ENCODE results near the gene IFT172. TPM values are rescaled to one million over a fixed set of nuclear protein-coding genes. Genes with fewer than 3 reads are reported as not detected.

IFT172 gene
- polyA plus RNA-seq, 4 donors, result 35.9 to 142 (median 89.3) TPM

DNA sequence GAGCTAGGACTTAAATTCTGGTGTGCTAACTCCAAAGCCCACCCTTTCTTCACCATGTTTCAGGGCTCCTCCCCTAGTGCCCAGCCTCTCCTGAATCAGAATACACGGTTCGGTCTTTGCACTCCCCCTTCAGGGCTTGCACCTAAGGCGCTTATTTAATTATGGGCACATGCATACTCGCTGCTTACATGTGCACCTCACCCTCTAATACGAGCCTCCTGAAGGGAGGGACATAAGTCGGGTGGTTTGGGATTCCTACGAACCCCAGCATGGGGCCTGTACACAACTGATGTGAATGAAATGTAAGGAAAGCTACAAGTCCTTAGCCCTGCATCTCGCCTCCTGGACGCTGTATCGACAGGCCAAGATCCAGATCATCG lies 435 bp downstream of the IFT172 start:
- peaks cover 0 to 7% (median 0%) of the 10 kb centered on the region in 3 donors for H3K4me1 ChIP-seq (ENCODE audit: control insufficient read depth in 3 of 3, insufficient read depth in 2 of 3, low read depth in 1 of 3, low read length in 2 of 3)
- DNase-seq (no peak), FAIRE-seq (no peak)
- peak overlapping the region in 2 of 3 donors; percentile 9 to 70 for H3K27ac ChIP-seq (ENCODE audit: low read depth in 1 of 3, low read length in 2 of 3)
- H3K9me3 ChIP-seq (ENCODE audit: control insufficient read depth in 2 of 2, insufficient read depth in 1 of 2, low read depth in 1 of 2, low read length in 1 of 2), result no peaks in the 10 kb centered on the region
- H3K36me3 ChIP-seq (ENCODE audit: control insufficient read depth in 3 of 3, insufficient read depth in 2 of 3, low read depth in 1 of 3, low read length in 3 of 3), result peaks cover 0 to 2% (median 0%) of the 10 kb centered on the region in 3 donors
- H3K27me3 ChIP-seq (ENCODE audit: control insufficient read depth in 3 of 3, insufficient read depth in 3 of 3, low read length in 3 of 3), result peaks cover 0 to 17% (median 0%) of the 10 kb centered on the region in 3 donors
- peak overlapping the region in 2 of 3 donors; percentile 33 to 63 for H3K4me3 ChIP-seq (ENCODE audit: low read depth in 1 of 3, low read length in 3 of 3)
- WGBS, 3 donors, result 4% methylated on average over 11 of the region's 11 CpGs

DNA sequence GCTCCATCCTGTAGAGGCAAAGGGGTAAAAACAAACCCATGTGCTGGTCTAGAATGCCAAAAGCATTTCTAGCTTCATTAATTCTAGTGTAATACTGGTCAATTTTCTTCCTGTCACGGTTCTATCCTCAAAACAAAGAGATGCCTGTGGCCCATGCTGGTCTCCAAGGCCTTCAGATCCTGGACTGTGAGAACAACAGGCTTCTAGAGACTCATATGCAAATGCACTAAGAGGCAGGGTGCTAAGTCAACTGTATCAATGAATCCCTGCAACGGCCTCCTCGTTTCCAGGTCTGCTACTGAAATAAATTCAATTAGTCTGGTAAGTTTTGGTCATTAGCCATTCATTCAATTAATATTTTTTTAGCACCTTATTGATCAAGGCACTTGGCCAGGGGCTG lies 4.0 kb downstream of the IFT172 start:
- H3K4me1 ChIP-seq (ENCODE audit: control insufficient read depth in 3 of 3, insufficient read depth in 2 of 3, low read depth in 1 of 3, low read length in 2 of 3), result peaks cover 0 to 7% (median 0%) of the 10 kb centered on the region in 3 donors
- peaks cover 0 to 14% (median 0%) of the 10 kb centered on the region in 3 donors for H3K36me3 ChIP-seq (ENCODE audit: control insufficient read depth in 3 of 3, insufficient read depth in 2 of 3, low read depth in 1 of 3, low read length in 3 of 3)
- no peak overlapping the region for H3K27ac ChIP-seq (ENCODE audit: low read depth in 1 of 3, low read length in 2 of 3)
- DNase-seq (no peak), FAIRE-seq (no peak)
- H3K9me3 ChIP-seq (ENCODE audit: control insufficient read depth in 2 of 2, insufficient read depth in 1 of 2, low read depth in 1 of 2, low read length in 1 of 2), result no peaks in the 10 kb centered on the region
- no peak overlapping the region for H3K4me3 ChIP-seq (ENCODE audit: low read depth in 1 of 3, low read length in 3 of 3)
- H3K27me3 ChIP-seq (ENCODE audit: control insufficient read depth in 3 of 3, insufficient read depth in 3 of 3, low read length in 3 of 3), result no peaks in the 10 kb centered on the region
- WGBS, 3 donors, result 77 to 89% (median 81%) methylated on average over 3 of the region's 3 CpGs

DNA sequence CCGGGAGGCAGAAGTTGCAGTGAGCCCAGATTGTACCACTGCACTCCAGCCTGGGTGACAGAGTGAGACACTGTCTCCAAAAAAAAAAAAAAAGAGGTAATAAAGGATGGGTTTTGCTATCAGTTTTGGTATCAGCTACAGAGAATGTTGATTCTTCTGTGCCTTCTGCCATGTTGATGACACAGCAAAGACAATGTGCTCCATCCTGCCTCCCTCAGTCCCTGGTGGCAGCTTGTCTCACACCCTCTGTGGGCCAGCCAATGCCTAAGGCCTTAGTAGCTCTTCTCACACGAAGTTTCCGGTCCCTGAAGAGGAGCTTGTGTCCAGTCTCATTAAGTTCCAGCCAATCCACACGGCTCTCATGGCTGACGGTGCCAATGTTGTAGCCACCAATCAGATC lies 17.6 kb downstream of the IFT172 start:
- DNase-seq (no peak), FAIRE-seq (no peak)
- Histone ChIP-seq H3K27me3 (ENCODE audit: control insufficient read depth in 3 of 3, insufficient read depth in 3 of 3, low read length in 3 of 3) (no peaks in the 10 kb centered on the region), H3K27ac (ENCODE audit: low read depth in 1 of 3, low read length in 2 of 3) (no peak overlapping the region), H3K4me3 (ENCODE audit: low read depth in 1 of 3, low read length in 3 of 3) (no peak overlapping the region), H3K9me3 (ENCODE audit: control insufficient read depth in 2 of 2, insufficient read depth in 1 of 2, low read depth in 1 of 2, low read length in 1 of 2) (no peaks in the 10 kb centered on the region), H3K4me1 (ENCODE audit: control insufficient read depth in 3 of 3, insufficient read depth in 2 of 3, low read depth in 1 of 3, low read length in 2 of 3) (no peaks in the 10 kb centered on the region), H3K36me3 (ENCODE audit: control insufficient read depth in 3 of 3, insufficient read depth in 2 of 3, low read depth in 1 of 3, low read length in 3 of 3) (peaks cover 0 to 10% (median 3%) of the 10 kb centered on the region in 3 donors)
- WGBS, 3 donors, result 90 to 94% (median 92%) methylated on average over 5 of the region's 5 CpGs

DNA sequence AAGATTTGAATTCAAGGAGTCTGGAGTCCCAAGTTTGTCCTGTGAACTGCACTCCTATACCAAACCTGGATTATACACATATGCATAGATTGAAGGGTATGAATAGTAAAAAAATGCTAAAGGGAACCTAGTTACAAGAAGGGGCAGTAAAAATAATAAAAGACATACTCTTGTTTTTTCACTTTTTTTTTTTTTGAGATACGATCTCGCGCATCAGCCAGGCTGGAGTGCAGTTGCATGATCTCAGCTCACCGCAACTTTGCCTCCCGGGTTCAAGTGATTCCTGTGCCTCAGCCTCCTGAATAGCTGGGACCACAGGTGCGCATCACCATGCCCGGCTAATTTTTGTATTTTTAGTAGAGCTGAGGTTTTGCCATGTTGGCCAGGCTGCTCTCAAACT lies 25.1 kb downstream of the IFT172 start:
- 97 to 99% (median 97%) methylated on average over 7 of the region's 7 CpGs for WGBS, 3 donors

DNA sequence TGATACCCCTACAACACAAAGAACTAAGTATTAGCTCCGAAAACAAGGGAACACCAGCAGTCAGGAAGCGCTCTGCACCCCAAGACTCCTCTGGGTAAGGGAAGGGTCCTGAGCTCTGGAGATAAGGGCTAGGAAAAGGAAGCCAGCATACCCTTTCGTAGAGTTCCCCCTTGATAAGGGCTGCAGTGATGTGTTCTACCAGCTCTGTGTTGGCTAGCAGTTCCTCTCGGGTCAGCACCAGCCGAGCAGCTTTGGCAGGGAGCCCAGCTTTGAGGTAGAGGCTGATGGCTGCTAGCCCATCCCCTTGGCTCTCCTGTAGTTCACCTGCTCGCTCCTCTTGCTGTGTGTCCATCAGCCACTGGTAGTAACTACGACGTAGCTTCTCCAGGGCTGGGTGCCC lies 28.4 kb downstream of the IFT172 start:
- Histone ChIP-seq H3K9me3 (ENCODE audit: control insufficient read depth in 2 of 2, insufficient read depth in 1 of 2, low read depth in 1 of 2, low read length in 1 of 2) (no peaks in the 10 kb centered on the region), H3K4me1 (ENCODE audit: control insufficient read depth in 3 of 3, insufficient read depth in 2 of 3, low read depth in 1 of 3, low read length in 2 of 3) (no peaks in the 10 kb centered on the region), H3K27me3 (ENCODE audit: control insufficient read depth in 3 of 3, insufficient read depth in 3 of 3, low read length in 3 of 3) (no peaks in the 10 kb centered on the region), H3K36me3 (ENCODE audit: control insufficient read depth in 3 of 3, insufficient read depth in 2 of 3, low read depth in 1 of 3, low read length in 3 of 3) (peaks cover 0 to 38% (median 4%) of the 10 kb centered on the region in 3 donors), H3K27ac (ENCODE audit: low read depth in 1 of 3, low read length in 2 of 3) (no peak overlapping the region), H3K4me3 (ENCODE audit: low read depth in 1 of 3, low read length in 3 of 3) (no peak overlapping the region)
- WGBS, 3 donors, result 81 to 83% (median 82%) methylated on average over 8 of the region's 8 CpGs
- DNase-seq (no peak), FAIRE-seq (no peak)

More for the DNA sequence above, 25.1 kb downstream of the IFT172 start:
- H3K27me3 ChIP-seq (ENCODE audit: control insufficient read depth in 3 of 3, insufficient read depth in 3 of 3, low read length in 3 of 3), result no peaks in the 10 kb centered on the region
- H3K4me3 ChIP-seq (ENCODE audit: low read depth in 1 of 3, low read length in 3 of 3), result no peak overlapping the region
- DNase-seq (no peak), FAIRE-seq (no peak)
- H3K36me3 ChIP-seq (ENCODE audit: control insufficient read depth in 3 of 3, insufficient read depth in 2 of 3, low read depth in 1 of 3, low read length in 3 of 3), result peaks cover 0 to 18% (median 0%) of the 10 kb centered on the region in 3 donors
- no peak overlapping the region for H3K27ac ChIP-seq (ENCODE audit: low read depth in 1 of 3, low read length in 2 of 3)
- H3K4me1 ChIP-seq (ENCODE audit: control insufficient read depth in 3 of 3, insufficient read depth in 2 of 3, low read depth in 1 of 3, low read length in 2 of 3), result no peaks in the 10 kb centered on the region
- H3K9me3 ChIP-seq (ENCODE audit: control insufficient read depth in 2 of 2, insufficient read depth in 1 of 2, low read depth in 1 of 2, low read length in 1 of 2), result no peaks in the 10 kb centered on the region

DNA sequence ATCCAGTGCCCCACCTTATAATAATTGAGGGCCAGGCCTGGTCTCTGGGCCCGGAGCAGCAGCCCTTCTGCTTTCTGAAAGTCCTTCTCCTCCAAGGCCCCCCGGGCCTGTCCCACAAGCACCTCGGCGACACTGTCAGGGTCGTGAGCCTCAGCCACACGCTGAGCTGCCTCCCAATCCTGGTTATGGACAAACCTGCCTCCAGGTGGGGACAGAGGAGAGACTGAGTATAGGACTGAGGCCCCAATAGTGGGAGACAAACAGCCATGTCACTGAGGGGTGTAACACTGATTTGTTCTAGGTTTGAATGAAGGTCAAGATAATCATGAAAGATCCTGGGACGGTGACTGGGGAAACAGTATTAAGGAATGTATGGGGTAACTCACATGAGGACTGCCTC lies 35.6 kb downstream of the IFT172 start:
- Histone ChIP-seq H3K27ac (ENCODE audit: low read depth in 1 of 3, low read length in 2 of 3) (no peak overlapping the region), H3K27me3 (ENCODE audit: control insufficient read depth in 3 of 3, insufficient read depth in 3 of 3, low read length in 3 of 3) (no peaks in the 10 kb centered on the region), H3K4me3 (ENCODE audit: low read depth in 1 of 3, low read length in 3 of 3) (no peak overlapping the region), H3K9me3 (ENCODE audit: control insufficient read depth in 2 of 2, insufficient read depth in 1 of 2, low read depth in 1 of 2, low read length in 1 of 2) (no peaks in the 10 kb centered on the region), H3K4me1 (ENCODE audit: control insufficient read depth in 3 of 3, insufficient read depth in 2 of 3, low read depth in 1 of 3, low read length in 2 of 3) (no peaks in the 10 kb centered on the region), H3K36me3 (ENCODE audit: control insufficient read depth in 3 of 3, insufficient read depth in 2 of 3, low read depth in 1 of 3, low read length in 3 of 3) (peaks cover 0 to 46% (median 12%) of the 10 kb centered on the region in 3 donors)
- FAIRE-seq (no peak), DNase-seq (no peak)
- WGBS, 3 donors, result 92 to 96% (median 94%) methylated on average over 7 of the region's 7 CpGs

DNA sequence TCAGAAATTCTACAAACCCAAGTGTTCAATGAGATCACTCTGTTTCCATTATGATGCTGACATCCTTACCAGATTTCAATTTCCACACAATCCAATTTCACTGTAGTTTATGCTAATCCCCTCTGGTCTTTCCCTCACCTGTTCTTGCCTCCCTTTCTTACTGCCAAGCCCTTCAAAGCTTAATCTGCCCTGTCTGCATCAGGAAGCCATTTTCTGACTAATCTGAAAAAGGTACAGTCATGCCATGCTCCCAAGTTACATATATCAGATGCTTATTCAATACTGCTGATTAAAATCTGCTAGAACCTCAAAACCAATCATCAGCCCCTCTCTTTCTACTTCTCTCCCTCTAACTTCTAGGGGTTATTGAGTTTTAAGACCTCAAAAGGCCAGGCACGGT lies 38.4 kb downstream of the IFT172 start:
- Histone ChIP-seq H3K27ac (ENCODE audit: low read depth in 1 of 3, low read length in 2 of 3) (no peak overlapping the region), H3K4me1 (ENCODE audit: control insufficient read depth in 3 of 3, insufficient read depth in 2 of 3, low read depth in 1 of 3, low read length in 2 of 3) (peaks cover 0 to 3% (median 0%) of the 10 kb centered on the region in 3 donors), H3K9me3 (ENCODE audit: control insufficient read depth in 2 of 2, insufficient read depth in 1 of 2, low read depth in 1 of 2, low read length in 1 of 2) (no peaks in the 10 kb centered on the region), H3K36me3 (ENCODE audit: control insufficient read depth in 3 of 3, insufficient read depth in 2 of 3, low read depth in 1 of 3, low read length in 3 of 3) (peaks cover 0 to 41% (median 8%) of the 10 kb centered on the region in 3 donors), H3K4me3 (ENCODE audit: low read depth in 1 of 3, low read length in 3 of 3) (no peak overlapping the region), H3K27me3 (ENCODE audit: control insufficient read depth in 3 of 3, insufficient read depth in 3 of 3, low read length in 3 of 3) (no peaks in the 10 kb centered on the region)
- FAIRE-seq (no peak), DNase-seq (no peak)
- 32 to 89% (median 72%) methylated on average over 1 of the region's 1 CpG for WGBS, 3 donors

DNA sequence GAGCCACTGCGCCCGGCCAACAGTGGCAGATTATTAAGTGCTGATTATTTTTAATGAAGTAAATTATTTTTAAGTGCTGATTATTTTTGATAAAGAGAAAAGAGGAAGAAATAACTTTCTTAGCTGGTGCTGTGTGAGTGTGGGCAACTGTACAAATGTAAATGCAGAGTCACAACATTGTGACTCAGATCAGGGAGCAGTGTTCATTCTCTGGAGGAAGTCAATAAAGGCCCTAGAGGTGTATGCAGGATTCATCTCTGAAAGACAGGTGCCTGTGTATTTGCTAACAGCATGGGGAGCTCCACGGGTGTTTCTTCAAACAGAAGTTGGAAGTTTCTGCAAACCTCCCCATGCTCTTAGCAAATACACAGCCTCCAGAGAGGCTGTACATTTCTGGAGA lies 41.2 kb downstream of the IFT172 start:
- no peak for FAIRE-seq
- Histone ChIP-seq H3K36me3 (ENCODE audit: control insufficient read depth in 3 of 3, insufficient read depth in 2 of 3, low read depth in 1 of 3, low read length in 3 of 3) (peaks cover 0 to 44% (median under 1%) of the 10 kb centered on the region in 3 donors), H3K4me1 (ENCODE audit: control insufficient read depth in 3 of 3, insufficient read depth in 2 of 3, low read depth in 1 of 3, low read length in 2 of 3) (peaks cover 0 to 20% (median 0%) of the 10 kb centered on the region in 3 donors), H3K9me3 (ENCODE audit: control insufficient read depth in 2 of 2, insufficient read depth in 1 of 2, low read depth in 1 of 2, low read length in 1 of 2) (no peaks in the 10 kb centered on the region), H3K27ac (ENCODE audit: low read depth in 1 of 3, low read length in 2 of 3) (no peak overlapping the region), H3K27me3 (ENCODE audit: control insufficient read depth in 3 of 3, insufficient read depth in 3 of 3, low read length in 3 of 3) (no peaks in the 10 kb centered on the region), H3K4me3 (ENCODE audit: low read depth in 1 of 3, low read length in 3 of 3) (no peak overlapping the region)
- DNase-seq, result no peak
- WGBS, 3 donors, result 59 to 89% (median 72%) methylated on average over 3 of the region's 3 CpGs

DNA sequence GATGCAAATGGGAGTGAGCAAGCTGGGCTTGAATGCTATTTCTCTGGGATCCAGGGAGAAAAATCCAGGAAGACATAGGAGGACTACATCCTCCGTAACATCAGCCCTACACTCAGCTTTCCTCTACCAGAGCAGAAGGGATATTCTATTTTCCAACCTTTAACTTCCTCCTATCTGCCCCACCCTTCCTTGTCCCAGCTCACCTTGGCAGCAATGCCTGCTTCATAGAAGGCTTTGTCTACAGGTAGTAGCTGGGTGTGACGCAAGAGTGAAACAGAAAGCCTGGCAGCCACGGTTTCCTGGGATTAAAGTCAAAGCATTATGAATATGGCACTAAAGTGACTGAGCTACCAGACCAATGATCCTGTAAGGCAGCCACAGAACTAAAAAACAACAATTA lies 43.5 kb downstream of the IFT172 start:
- Histone ChIP-seq H3K27ac (ENCODE audit: low read depth in 1 of 3, low read length in 2 of 3) (peak overlapping the region; percentile 92 to 98 (median 98)), H3K4me1 (ENCODE audit: control insufficient read depth in 3 of 3, insufficient read depth in 2 of 3, low read depth in 1 of 3, low read length in 2 of 3) (peaks cover 0 to 33% (median 0%) of the 10 kb centered on the region in 3 donors), H3K9me3 (ENCODE audit: control insufficient read depth in 2 of 2, insufficient read depth in 1 of 2, low read depth in 1 of 2, low read length in 1 of 2) (no peaks in the 10 kb centered on the region), H3K36me3 (ENCODE audit: control insufficient read depth in 3 of 3, insufficient read depth in 2 of 3, low read depth in 1 of 3, low read length in 3 of 3) (peaks cover 7 to 53% (median 9%) of the 10 kb centered on the region in 3 donors), H3K4me3 (ENCODE audit: low read depth in 1 of 3, low read length in 3 of 3) (peak overlapping the region in 1 of 3 donors; percentile 46), H3K27me3 (ENCODE audit: control insufficient read depth in 3 of 3, insufficient read depth in 3 of 3, low read length in 3 of 3) (no peaks in the 10 kb centered on the region)
- WGBS, 3 donors, result 4 to 52% (median 28%) methylated on average over 3 of the region's 3 CpGs
- DNase-seq, result peak; percentile 94 to 98
- no peak for FAIRE-seq
